Retinal pigment epithelial cell (primary cell): ENCODE data around the gene DLG5.

Experiments
- DNase-seq: peaks from one replicate; pipeline ENCODE4 v3.0.0-alpha.2; 2010; ENCODE audit warnings: low read depth
- H3K4me3 ChIP-seq: 2 replicates; pipeline ENCODE4 v1.5.1; 2011; ENCODE audit warnings: mild to moderate bottlenecking, low read length, control low read depth, moderate library complexity
- TF ChIP-seq, protein P1 (sequence below): conservative IDR thresholded peaks from 2 replicates; pipeline ENCODE4 v1.5.1; 2011; ENCODE audit warnings: low read depth, low read length, control low read depth, inconsistent platforms

DLG5 gene

DNA sequence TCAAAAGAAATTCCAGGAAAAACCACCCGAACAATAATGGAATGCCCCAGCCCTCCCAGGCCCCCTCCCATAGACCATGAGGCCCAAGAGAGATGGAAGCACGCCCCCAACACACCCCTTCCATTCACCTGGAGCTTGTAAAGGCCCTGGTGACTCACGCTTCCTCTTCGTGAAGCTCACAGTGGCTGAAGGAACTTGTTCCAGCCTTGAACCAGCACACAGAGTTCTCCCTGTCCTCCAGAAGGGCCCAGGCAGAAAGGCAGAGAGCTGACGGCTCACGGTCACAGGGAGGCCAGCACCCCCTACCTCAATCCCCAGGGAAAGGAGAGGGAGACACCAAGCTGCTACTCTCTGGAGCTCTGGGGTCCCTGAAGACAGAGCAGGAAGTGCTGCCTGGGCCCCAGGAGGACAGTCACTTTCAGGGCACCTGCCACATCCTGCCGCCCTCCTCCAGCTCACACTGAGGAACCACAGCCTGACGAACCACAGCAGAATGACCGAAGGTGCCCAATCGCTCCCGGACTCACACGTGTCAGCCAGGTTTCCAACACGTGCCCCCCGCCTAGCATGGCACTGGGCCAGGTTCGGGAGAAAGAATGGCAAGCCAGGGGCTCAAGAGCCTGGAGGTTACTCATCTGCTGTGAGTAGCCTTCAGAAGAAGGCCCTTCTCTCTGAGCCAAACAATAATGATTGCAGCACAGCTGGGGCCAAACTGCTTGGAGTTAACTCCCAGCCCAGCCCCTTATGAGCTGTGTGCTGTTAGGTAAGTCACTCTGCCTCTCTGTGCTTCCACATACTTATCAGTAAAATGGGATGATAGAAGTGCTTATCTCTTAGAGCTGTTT, 52.8 kb downstream of the DLG5 start:
- TF ChIP-seq, protein P1, sequence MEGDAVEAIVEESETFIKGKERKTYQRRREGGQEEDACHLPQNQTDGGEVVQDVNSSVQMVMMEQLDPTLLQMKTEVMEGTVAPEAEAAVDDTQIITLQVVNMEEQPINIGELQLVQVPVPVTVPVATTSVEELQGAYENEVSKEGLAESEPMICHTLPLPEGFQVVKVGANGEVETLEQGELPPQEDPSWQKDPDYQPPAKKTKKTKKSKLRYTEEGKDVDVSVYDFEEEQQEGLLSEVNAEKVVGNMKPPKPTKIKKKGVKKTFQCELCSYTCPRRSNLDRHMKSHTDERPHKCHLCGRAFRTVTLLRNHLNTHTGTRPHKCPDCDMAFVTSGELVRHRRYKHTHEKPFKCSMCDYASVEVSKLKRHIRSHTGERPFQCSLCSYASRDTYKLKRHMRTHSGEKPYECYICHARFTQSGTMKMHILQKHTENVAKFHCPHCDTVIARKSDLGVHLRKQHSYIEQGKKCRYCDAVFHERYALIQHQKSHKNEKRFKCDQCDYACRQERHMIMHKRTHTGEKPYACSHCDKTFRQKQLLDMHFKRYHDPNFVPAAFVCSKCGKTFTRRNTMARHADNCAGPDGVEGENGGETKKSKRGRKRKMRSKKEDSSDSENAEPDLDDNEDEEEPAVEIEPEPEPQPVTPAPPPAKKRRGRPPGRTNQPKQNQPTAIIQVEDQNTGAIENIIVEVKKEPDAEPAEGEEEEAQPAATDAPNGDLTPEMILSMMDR = no peak
- no peak overlapping the region for H3K4me3 ChIP-seq
- DNase-seq = no peak

DNA sequence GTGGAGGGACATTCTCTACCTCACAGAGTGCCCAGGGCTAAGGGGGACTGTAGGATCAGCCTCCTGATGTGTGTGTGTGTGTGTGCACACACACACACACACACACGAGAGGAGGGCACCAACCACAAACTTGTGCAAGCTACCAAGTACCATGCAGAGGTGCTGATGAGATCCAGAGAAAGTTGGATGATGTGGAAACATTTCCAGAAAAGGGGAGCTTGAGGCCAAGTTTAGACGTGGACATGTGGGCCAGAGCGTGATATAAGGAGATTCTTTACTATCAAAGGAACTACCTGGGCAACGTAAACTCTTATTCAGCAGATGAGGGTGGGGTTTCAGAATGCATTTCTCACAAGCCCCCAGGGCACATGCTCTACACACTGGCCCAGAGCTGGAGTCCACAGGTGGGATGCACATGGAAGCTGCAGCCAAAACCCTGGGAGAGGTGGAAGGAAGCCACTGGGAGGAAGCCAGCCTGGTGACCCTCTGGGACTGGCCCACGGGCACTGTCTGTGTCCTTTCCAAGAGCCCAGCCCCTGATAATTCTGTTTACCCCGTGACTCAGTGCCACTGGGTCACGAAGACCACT, 53.5 kb downstream of the DLG5 start:
- no peak for DNase-seq
- no peak overlapping the region for H3K4me3 ChIP-seq
- TF ChIP-seq, protein P1 = no peak

DNA sequence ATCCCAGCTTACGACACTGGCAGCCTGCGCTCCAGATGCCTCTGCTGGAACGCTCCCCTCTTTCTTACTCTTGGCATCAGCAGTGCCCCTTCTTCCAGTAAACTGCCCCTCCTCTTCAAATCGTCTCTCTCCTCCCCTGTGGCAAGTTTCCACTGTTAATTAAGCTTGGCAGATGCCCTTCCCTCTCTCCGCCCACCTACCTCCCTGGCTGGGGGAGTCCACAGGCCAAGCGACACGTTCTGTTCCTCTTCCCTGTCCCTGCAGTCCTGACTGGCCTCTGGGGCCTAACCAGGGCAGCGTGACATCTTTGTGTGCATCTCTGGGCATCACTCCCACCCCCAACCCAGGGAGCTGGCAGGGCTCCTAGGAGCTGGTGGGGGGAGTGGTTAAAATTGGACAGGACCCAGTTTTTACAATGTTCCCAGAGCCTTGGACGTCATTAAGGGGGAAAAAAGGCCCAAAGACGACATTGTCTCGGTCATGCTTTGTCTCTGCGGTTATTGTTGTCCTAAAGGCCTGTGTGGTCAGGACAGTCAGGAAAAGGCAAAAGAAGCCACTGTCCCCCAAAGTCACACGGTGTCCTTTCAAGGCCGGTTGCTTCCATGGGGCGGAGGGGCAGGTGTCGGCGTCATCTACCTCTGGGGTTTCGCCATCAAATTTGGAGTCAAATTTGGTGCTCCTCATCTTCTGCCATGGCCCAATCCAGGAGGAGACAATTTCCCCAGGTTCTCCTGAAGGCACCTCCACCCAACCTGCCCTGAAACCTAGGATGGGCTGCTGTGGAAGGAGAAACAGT, 54.2 kb downstream of the DLG5 start:
- no peak overlapping the region for H3K4me3 ChIP-seq
- TF ChIP-seq, protein P1 = no peak
- no peak for DNase-seq

DNA sequence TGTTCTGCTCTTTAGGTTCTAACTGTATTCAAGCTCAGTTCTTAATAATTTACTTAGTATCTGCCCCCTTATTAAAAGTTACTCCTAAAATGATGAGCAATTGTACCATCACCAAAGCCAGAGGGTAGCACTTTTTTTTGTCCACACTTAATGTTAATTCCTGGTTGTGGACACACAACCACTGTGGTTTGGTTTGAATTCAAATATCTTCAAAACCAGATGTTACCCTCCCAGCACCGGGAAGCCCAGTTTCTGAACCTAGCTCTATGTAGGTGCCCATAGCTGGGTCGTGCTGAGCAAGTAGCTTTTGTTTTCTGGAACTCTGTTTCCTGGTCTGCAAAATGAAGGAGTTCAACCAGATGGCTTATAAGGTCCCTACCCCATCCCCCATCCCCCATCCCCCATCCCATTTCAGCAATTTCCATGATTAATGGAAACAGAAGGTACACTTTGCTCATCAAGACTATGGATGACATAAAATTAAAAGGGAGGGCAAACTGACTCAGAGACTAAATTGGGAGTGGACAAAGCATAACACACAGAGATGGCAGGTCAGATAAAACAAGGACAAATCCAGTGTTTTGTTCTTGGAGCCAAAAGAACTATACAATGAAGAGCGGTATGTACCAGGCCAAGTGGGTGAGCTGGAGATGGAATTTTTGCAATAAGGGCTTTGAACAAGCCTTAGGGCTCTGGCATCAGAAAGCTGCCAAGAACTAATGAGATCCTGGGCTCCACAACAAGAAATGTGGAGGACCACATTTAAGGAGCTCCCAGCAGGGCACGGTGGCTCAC, 56.7 kb downstream of the DLG5 start:
- TF ChIP-seq, protein P1 = no peak
- H3K4me3 ChIP-seq = no peak overlapping the region
- no peak for DNase-seq

DNA sequence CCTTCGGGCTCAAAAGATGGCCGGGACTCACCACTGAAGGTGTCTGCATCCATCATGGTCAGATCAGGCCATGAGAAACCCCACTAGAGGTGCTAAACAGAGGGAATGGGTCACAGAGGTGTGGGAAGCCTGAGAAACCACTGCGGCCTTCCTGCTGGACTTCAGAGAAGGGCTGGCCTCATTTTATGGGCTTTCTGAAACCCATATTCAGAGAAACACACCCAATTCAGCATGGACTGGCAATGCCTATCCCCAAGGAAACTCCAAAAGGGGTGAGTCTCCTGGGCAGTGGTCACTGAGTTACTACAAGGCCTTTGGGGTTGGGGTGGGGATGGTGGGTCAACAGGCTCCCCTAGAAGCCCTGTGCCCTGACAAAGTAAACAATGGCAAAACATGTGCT, 58.0 kb downstream of the DLG5 start:
- no peak for DNase-seq
- no peak overlapping the region for H3K4me3 ChIP-seq
- TF ChIP-seq, protein P1 = no peak

DNA sequence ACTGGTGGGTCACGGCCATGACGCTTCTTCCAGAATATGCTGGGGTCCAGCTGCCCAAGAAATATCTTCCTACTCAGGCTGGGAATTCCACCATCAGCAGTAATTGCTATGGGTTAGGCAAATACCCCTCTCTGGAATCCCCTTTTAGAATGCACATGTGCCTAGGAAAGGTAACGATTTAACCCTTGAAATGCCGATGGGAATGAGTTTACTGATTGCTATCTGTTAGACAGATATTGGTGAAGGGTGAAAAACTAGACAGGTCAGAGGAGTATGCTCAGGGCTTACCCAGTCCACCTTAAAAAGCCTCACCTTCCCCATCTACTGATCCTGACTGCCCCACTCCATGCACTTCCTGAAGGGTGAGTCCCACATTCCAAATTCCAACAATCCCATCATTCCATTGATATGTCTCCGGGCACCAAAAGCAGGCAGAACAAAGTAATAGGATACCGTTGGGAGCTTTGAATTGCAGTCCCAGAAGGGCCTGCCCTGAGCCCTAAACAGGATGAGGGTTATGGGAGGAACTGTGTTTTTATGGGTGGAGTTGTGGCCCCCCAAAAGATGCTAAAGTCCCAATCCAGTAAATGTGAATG, 59.3 kb downstream of the DLG5 start:
- H3K4me3 ChIP-seq = no peak overlapping the region
- no peak for DNase-seq
- TF ChIP-seq, protein P1 = no peak
